Common myeloid progenitor, CD34-positive (primary cell): ENCODE data around the gene DMTF1.

Experiments used
- CTCF ChIA-PET: fragments of 350-600 bp; sonication (Branson Sonifier 250); formaldehyde crosslinking; loops from one replicate; lab custom pipeline; 2021; ENCODE audit warnings: antibody characterized with exemption; lab: Charles Lee
- POLR2A ChIA-PET: fragments of 350-600 bp; sonication (Branson Sonifier 250); formaldehyde crosslinking; loops from one replicate; lab custom pipeline; 2021; ENCODE audit warnings: antibody characterized with exemption; lab: Charles Lee
- DNase-seq, 3 donors: peaks; one replicate each; pipeline versions ENCODE4 v3.0.0 to v3.0.0-alpha.2; 2013
- H3K27ac ChIP-seq, 2 experiments: 1 replicate in 1 of 2; 2 replicates in 1 of 2; pipeline ENCODE4 v1.7.0; 2013; ENCODE audit warnings: inconsistent platforms in 2 of 2, low read length in 2 of 2, mild to moderate bottlenecking in 2 of 2, low read depth in 1 of 2, moderate library complexity in 1 of 2; ENCODE audit not compliant: severe bottlenecking in 2 of 2, insufficient read depth in 1 of 2, poor library complexity in 1 of 2
- H3K27me3 ChIP-seq, 5 experiments: replicated peaks in 2 of 5; 1 replicate in 3 of 5; 2 replicates in 2 of 5; pipeline versions ENCODE4 v1.6.1 to v1.7.0; 2013; ENCODE audit warnings: low read length in 4 of 5, mild to moderate bottlenecking in 2 of 5, moderate library complexity in 2 of 5, inconsistent platforms in 1 of 5; ENCODE audit not compliant: insufficient read depth in 5 of 5, control insufficient read depth in 4 of 5
- H3K36me3 ChIP-seq, 4 experiments: 1 replicate in 2 of 4; 2 replicates in 2 of 4; pipeline versions ENCODE4 v1.6.1 to v1.7.0; 2013; ENCODE audit warnings: low read length in 3 of 4, control low read depth in 1 of 4, mild to moderate bottlenecking in 1 of 4; ENCODE audit not compliant: control insufficient read depth in 4 of 4, insufficient read depth in 4 of 4
- H3K4me1 ChIP-seq, 4 experiments: 1 replicate in 3 of 4; 2 replicates in 1 of 4; pipeline versions ENCODE4 v1.6.1 to v1.7.1; 2013; ENCODE audit warnings: low read length in 3 of 4, mild to moderate bottlenecking in 3 of 4, control low read depth in 1 of 4, inconsistent platforms in 1 of 4, moderate library complexity in 1 of 4; ENCODE audit not compliant: control insufficient read depth in 4 of 4, insufficient read depth in 4 of 4; ENCODE audit errors: control extremely low read depth in 1 of 4
- H3K4me3 ChIP-seq, 7 experiments: 1 replicate in 4 of 7; 2 replicates in 3 of 7; pipeline versions ENCODE4 v1.5.1 to v1.7.0; 2013; ENCODE audit warnings: mild to moderate bottlenecking in 7 of 7, low read length in 6 of 7, moderate library complexity in 6 of 7, inconsistent platforms in 2 of 7, low read depth in 2 of 7, control low read depth in 1 of 7; ENCODE audit not compliant: insufficient read depth in 4 of 7, control insufficient read depth in 1 of 7; ENCODE audit errors: extremely low read depth in 1 of 7
- H3K9me3 ChIP-seq, 5 experiments: 1 replicate in 4 of 5; 2 replicates in 1 of 5; pipeline versions ENCODE4 v1.6.1 to v1.7.1; 2013; ENCODE audit warnings: low read length in 4 of 5, mild to moderate bottlenecking in 2 of 5, inconsistent platforms in 1 of 5, low read depth in 1 of 5, moderate library complexity in 1 of 5; ENCODE audit not compliant: control insufficient read depth in 4 of 5, insufficient read depth in 2 of 5; ENCODE audit errors: control extremely low read depth in 1 of 5
- WGBS: methylation state at CpG from one replicate; pipeline ENCODE4 v1.1.5; 2013; ENCODE audit not compliant: insufficient coverage; 5-methylcytosine and 5-hydroxymethylcytosine counted together

Gene DMTF1

DNA sequence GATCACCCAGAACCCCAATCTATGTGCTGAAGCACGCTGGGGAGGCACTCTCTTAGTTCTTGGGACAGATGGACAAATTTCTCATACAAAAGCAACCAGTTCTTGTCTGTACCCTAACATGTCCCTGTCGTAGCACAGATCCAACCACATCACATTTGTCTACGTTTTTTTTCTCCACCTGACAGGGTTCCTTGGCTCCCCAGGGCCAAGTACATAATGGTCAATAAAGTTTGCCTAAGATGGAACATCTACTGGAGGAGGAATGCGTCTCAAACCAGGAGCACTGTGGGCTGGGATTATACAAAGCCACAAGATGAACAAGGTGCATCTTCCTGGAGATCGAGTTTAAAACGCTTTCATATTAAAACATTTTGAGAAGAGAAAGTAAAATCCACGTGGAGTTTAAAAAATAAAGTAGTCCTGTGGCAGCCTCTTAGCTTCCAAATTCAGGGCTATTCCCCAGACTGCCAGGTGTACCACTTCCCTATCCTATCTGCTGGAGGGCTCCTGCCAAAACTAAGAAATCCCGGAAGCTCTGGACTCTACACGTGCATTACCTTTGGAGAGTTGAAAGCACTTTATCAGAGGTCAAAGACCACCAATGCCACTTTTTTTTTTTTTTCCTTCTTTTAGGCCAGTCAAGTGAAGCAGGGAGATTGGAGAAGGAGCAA is 65.9 kb downstream of the DMTF1 start:
- H3K36me3 ChIP-seq = peaks cover 0 to 7% (median 0%) of the 10 kb centered on the region in 4 experiments
- 73% methylated on average over 5 of the region's 9 CpGs for WGBS
- H3K27me3 ChIP-seq = peaks cover 2 to 24% (median 22%) of the 10 kb centered on the region in 5 experiments
- H3K4me3 ChIP-seq = peak overlapping the region in 6 of 7 experiments; percentile 86 to 98 (median 95)
- peaks cover 0 to 3% (median 0%) of the 10 kb centered on the region in 5 experiments for H3K9me3 ChIP-seq
- H3K27ac ChIP-seq = no peak overlapping the region
- H3K4me1 ChIP-seq = peaks cover 21 to 40% (median 34%) of the 10 kb centered on the region in 4 experiments
- no peak for DNase-seq
- ChIA-PET CTCF (interaction anchor here (1.1 to 1.5 kb wide), 4 partner anchors 18 to 158 kb away, joined by 3 to 4 read pairs (median 4); partner anchors contain the start of gene ELAPOR2), POLR2A (interaction anchor here (1.7 kb wide), 1 partner anchor 66 kb away, joined by 7 read pairs; the partner anchor contains the start of gene DMTF1)

DNA sequence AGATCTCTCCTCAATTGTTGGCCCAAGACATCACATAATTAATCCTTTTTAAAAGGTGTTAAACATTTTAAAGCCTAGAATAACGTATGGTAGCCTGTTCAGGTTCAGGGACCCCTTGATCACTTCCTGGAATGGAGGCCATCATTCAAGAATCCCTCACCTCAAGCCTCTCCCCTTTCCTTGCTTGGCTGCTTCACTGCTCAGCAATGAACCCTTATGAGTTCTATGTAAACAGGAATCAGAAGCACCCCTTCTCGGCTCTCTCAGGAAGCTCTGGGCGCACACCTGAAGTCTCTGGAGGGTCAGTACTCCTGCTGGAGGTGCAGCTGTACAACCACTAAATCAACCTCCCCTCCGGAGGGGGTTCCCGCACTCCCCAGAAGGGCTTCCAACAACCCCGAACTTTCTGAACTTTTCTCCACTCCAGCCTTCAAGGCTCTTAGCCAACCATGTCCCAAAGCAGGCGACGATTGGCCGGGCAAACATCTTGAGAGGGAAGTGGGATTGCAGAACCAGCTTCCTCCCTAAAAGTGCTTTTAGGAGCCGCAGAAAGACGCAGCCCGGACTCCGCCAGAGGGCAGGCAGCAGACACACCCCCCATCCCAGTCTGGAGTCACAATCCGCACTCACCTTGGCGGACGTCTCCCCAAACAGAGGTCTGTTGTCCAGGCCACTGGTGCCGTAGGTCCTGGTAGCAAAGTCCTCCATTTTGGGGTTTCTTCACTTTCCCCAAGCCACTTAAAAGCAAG is 66.7 kb downstream of the DMTF1 start:
- peak; percentile 25 to 67 (median 61) for DNase-seq
- Histone ChIP-seq H3K9me3 (peaks cover 0 to 3% (median 0%) of the 10 kb centered on the region in 5 experiments), H3K4me3 (peak overlapping the region; percentile 76 to 98 (median 93)), H3K36me3 (peaks cover 0 to 4% (median 0%) of the 10 kb centered on the region in 4 experiments), H3K4me1 (peaks cover 21 to 37% (median 33%) of the 10 kb centered on the region in 4 experiments), H3K27me3 (peaks cover 2 to 26% (median 22%) of the 10 kb centered on the region in 5 experiments), H3K27ac (peak overlapping the region; percentile 58 to 84)
- ChIA-PET POLR2A (interaction anchor here (1.1 to 1.7 kb wide), 2 partner anchors 8 to 66 kb away, joined by 4 to 7 read pairs; partner anchors contain the start of gene DMTF1), CTCF (interaction anchor here (1.1 to 1.8 kb wide), 7 partner anchors 12 to 43 kb away, joined by 3 to 6 read pairs (median 4); no protein-coding TSS in a partner anchor)
- WGBS = under 1% methylated on average over 16 of the region's 17 CpGs

- peak; percentile 88 to 96 (median 93) for DNase-seq
- Histone ChIP-seq H3K4me3 (peak within 1 kb of the TSS; percentile 76 to 98 (median 93)), H3K9me3 (peaks cover 0 to 3% (median 0%) of the 10 kb centered on the region in 5 experiments), H3K27ac (peak within 1 kb of the TSS; percentile 58 to 84), H3K4me1 (peaks cover 21 to 37% (median 33%) of the 10 kb centered on the region in 4 experiments), H3K36me3 (no peaks in the 10 kb centered on the region), H3K27me3 (peaks cover 2 to 26% (median 22%) of the 10 kb centered on the region in 5 experiments)
- POLR2A ChIA-PET = interaction anchor here (0.6 to 1.7 kb wide), 3 partner anchors 9 to 464 kb away, joined by 3 to 7 read pairs (median 4); partner anchors contain the start of gene DMTF1
- under 1% methylated on average over 34 of the region's 41 CpGs for WGBS
- CTCF ChIA-PET = interaction anchor here (1.1 to 1.8 kb wide), 5 partner anchors 11 to 44 kb away, joined by 3 to 6 read pairs (median 4); no protein-coding TSS in a partner anchor
Measured at GRCh38 chr7:87219545-87220025, 67.3 kb downstream of the DMTF1 start, which contains the start of gene TMEM243. TMEM243 (minus strand) TSS chr7:87219732; CDS start chr7:87219503, 229 bp downstream.

DNA sequence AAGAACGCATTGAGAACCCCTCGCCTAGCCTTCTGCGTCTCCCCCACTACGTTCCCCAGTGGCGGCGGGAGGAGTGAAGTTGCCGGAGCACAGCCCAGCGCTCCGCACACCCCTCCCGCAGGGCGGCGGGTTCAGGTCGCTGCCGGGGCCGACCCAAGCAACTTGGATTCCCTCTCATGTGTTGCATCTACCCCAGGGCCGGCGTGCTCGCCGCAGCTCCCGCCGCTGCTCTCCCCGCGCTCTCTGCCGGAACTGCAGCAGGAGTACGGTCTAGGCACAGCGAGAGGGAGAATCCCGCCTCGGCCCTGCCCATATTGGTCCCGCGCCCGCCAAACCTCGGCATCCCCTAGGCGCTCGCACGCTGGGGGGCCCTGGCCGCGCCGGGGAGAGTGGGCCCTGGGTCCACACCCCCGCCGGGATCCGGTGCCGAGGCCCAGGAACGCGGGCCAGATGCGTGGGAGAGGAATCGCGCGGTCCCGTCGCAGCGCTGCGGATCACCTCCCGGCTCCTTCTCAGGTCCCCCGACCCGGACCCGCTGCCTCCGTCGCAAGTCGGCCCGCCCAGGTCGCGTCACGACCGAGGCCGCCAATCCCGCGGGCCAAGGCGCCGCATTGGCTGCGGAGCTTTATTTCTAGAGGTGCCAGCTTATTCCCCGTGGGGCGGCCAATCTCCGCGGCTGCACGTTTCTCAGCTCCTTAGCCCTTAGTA is 67.9 kb downstream of the DMTF1 start:
- 0% methylated on average over 53 of the region's 75 CpGs for WGBS
- POLR2A ChIA-PET = interaction anchor here (0.6 to 1.7 kb wide), 3 partner anchors 9 to 465 kb away, joined by 3 to 7 read pairs (median 4); partner anchors contain the start of gene DMTF1
- H3K36me3 ChIP-seq = no peaks in the 10 kb centered on the region

GRCh38 chr7:87220734-87221215 is 68.5 kb downstream of the DMTF1 start:
- WGBS = 11% methylated on average over 16 of the region's 17 CpGs
- peaks cover 0 to 3% (median 0%) of the 10 kb centered on the region in 5 experiments for H3K9me3 ChIP-seq
- DNase-seq = peak in 2 of 3 donors; percentile 49 to 66
- H3K27ac ChIP-seq = no peak overlapping the region
- H3K4me1 ChIP-seq = peaks cover 21 to 37% (median 33%) of the 10 kb centered on the region in 4 experiments
- CTCF ChIA-PET = interaction anchor here (0.7 to 1.8 kb wide), 8 partner anchors 10 to 380 kb away, joined by 3 to 7 read pairs (median 4); partner anchors contain the start of genes ABCB1 and ELAPOR2
- peak overlapping the region in 6 of 7 experiments; percentile 86 to 98 (median 95) for H3K4me3 ChIP-seq
- H3K27me3 ChIP-seq = peaks cover 2 to 26% (median 22%) of the 10 kb centered on the region in 5 experiments
- no peaks in the 10 kb centered on the region for H3K36me3 ChIP-seq
- POLR2A ChIA-PET = no interaction called here

More for the DNA sequence above, 67.9 kb downstream of the DMTF1 start:
- H3K27me3 ChIP-seq = peaks cover 2 to 26% (median 22%) of the 10 kb centered on the region in 5 experiments
- CTCF ChIA-PET = interaction anchor here (1.0 to 1.8 kb wide), 7 partner anchors 11 to 381 kb away, joined by 3 to 7 read pairs (median 4); partner anchors contain the start of genes ABCB1 and ELAPOR2
- H3K27ac ChIP-seq = peak overlapping the region in 1 of 2 experiments; percentile 84
- peaks cover 0 to 3% (median 0%) of the 10 kb centered on the region in 5 experiments for H3K9me3 ChIP-seq
- H3K4me3 ChIP-seq = peak overlapping the region; percentile 76 to 98 (median 93)
- DNase-seq = peak; percentile 63 to 82 (median 74)
- H3K4me1 ChIP-seq = peaks cover 21 to 37% (median 33%) of the 10 kb centered on the region in 4 experiments
